WERI-Rb-1 (cell line): ENCODE measurements around the gene CDC42BPA.

Experiments
- DNase-seq: peaks from one replicate; pipeline ENCODE4 v3.0.0-alpha.2; 2020
- H3K27ac ChIP-seq: fragments of 250-450 bp; sonication (Bioruptor Pico); 2 replicates; pipeline ENCODE4 v1.5.1; 2020; ENCODE audit warnings: mild to moderate bottlenecking, moderate library complexity
- H3K27me3 ChIP-seq: fragments of 250-450 bp; sonication (Bioruptor Pico); 2 replicates; pipeline ENCODE4 v1.5.1; 2021; ENCODE audit warnings: mild to moderate bottlenecking, low read depth, moderate library complexity; ENCODE audit not compliant: insufficient read depth, severe bottlenecking
- H3K36me3 ChIP-seq: fragments of 250-450 bp; sonication (Bioruptor Pico); 2 replicates; pipeline ENCODE4 v1.5.1; 2020; ENCODE audit warnings: mild to moderate bottlenecking, moderate library complexity
- H3K4me3 ChIP-seq: 2 replicates; pipeline ENCODE4 v1.5.1; 2011; ENCODE audit warnings: low read depth, mild to moderate bottlenecking, control low read depth, low read length
- H3K9me3 ChIP-seq: fragments of 250-450 bp; sonication (Bioruptor Pico); 2 replicates; pipeline ENCODE4 v1.5.1; 2021; ENCODE audit warnings: mild to moderate bottlenecking, moderate library complexity; ENCODE audit not compliant: severe bottlenecking
- TF ChIP-seq, protein P1 (sequence below): IDR thresholded peaks from 2 replicates; pipeline ENCODE4 v1.5.1; 2011; ENCODE audit warnings: low read depth, mild to moderate bottlenecking, control low read depth, inconsistent platforms, low read length

Gene CDC42BPA

GRCh38 chr1:227037121-227037520 is 281.2 kb downstream of the CDC42BPA start:
- H3K27ac ChIP-seq, result no peak overlapping the region
- H3K27me3 ChIP-seq, result no peaks in the 10 kb centered on the region
- no peaks in the 10 kb centered on the region for H3K36me3 ChIP-seq
- DNase-seq, result no peak
- no peaks in the 10 kb centered on the region for H3K9me3 ChIP-seq
- TF ChIP-seq, protein P1, sequence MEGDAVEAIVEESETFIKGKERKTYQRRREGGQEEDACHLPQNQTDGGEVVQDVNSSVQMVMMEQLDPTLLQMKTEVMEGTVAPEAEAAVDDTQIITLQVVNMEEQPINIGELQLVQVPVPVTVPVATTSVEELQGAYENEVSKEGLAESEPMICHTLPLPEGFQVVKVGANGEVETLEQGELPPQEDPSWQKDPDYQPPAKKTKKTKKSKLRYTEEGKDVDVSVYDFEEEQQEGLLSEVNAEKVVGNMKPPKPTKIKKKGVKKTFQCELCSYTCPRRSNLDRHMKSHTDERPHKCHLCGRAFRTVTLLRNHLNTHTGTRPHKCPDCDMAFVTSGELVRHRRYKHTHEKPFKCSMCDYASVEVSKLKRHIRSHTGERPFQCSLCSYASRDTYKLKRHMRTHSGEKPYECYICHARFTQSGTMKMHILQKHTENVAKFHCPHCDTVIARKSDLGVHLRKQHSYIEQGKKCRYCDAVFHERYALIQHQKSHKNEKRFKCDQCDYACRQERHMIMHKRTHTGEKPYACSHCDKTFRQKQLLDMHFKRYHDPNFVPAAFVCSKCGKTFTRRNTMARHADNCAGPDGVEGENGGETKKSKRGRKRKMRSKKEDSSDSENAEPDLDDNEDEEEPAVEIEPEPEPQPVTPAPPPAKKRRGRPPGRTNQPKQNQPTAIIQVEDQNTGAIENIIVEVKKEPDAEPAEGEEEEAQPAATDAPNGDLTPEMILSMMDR, result no peak
- no peak overlapping the region for H3K4me3 ChIP-seq

- no peaks in the 10 kb centered on the region for H3K36me3 ChIP-seq
- no peak overlapping the region for H3K4me3 ChIP-seq
- H3K9me3 ChIP-seq, result no peaks in the 10 kb centered on the region
- no peak for DNase-seq
- no peak overlapping the region for H3K27ac ChIP-seq
- H3K27me3 ChIP-seq, result no peaks in the 10 kb centered on the region
- TF ChIP-seq, protein P1, result no peak
Observed at GRCh38 chr1:227035316-227035715, 283.0 kb downstream of the CDC42BPA start.

GRCh38 chr1:227033880-227034279 is 284.4 kb downstream of the CDC42BPA start:
- DNase-seq, result no peak
- TF ChIP-seq, protein P1, result no peak
- Histone ChIP-seq H3K27me3 (no peaks in the 10 kb centered on the region), H3K4me3 (no peak overlapping the region), H3K36me3 (no peaks in the 10 kb centered on the region), H3K27ac (no peak overlapping the region), H3K9me3 (no peaks in the 10 kb centered on the region)

- no peaks in the 10 kb centered on the region for H3K36me3 ChIP-seq
- no peaks in the 10 kb centered on the region for H3K27me3 ChIP-seq
- DNase-seq, result no peak
- no peaks in the 10 kb centered on the region for H3K9me3 ChIP-seq
- H3K27ac ChIP-seq, result no peak overlapping the region
- no peak overlapping the region for H3K4me3 ChIP-seq
- TF ChIP-seq, protein P1, result no peak
Observed at GRCh38 chr1:227032396-227032795, 285.9 kb downstream of the CDC42BPA start.

DNA sequence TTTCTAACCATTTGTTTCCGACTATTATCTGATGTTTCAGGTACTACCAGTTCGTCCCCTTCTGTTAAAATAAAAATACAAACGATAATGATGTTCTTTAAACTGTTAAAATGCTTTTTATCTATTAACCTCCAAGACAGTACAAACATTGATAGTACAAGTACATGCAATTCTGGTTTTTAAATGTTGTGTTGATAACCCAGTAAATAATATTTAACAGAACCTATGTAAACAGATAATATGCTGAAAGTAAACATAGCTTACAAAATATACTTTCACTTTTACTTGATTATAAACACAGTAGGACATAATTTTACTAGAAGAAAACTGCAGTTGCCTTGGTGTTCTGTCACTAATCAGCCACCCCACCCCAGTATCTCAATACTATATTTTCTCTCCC is 301.3 kb downstream of the CDC42BPA start:
- TF ChIP-seq, protein P1, result no peak
- Histone ChIP-seq H3K9me3 (no peaks in the 10 kb centered on the region), H3K27ac (no peak overlapping the region), H3K36me3 (no peaks in the 10 kb centered on the region), H3K4me3 (no peak overlapping the region), H3K27me3 (no peaks in the 10 kb centered on the region)
- DNase-seq, result no peak

DNA sequence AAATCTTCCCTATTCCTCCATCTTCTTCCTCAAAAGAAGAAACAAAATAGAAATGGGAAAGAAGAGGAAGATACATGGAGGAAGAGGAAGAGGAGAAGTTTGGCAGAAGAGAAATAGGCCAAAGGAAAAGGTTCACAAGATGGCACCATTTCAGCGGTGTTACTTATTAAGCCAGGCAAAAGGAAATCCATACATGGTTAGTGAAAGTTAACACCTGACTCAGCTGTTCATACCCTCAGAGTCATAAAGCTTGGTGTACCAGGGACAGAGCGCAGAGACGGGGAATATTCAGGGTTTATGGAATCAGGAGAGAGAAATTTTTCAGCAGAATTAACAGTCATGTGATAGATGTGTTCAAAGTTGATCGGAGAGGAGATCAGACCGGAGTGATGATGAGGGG is 307.6 kb downstream of the CDC42BPA start:
- Histone ChIP-seq H3K27ac (no peak overlapping the region), H3K9me3 (no peaks in the 10 kb centered on the region), H3K36me3 (no peaks in the 10 kb centered on the region), H3K4me3 (no peak overlapping the region), H3K27me3 (no peaks in the 10 kb centered on the region)
- TF ChIP-seq, protein P1, result no peak
- DNase-seq, result no peak
